Left ventricle myocardium inferior (tissue), 1 donor: ENCODE results near the gene VGLL3. TPM values are rescaled to one million over a fixed set of nuclear protein-coding genes. Genes with fewer than 3 reads are reported as not detected.
A peak's percentile ranks its signal among the peaks of the same experiment; 100 is the strongest.

Experiments used
- DNase-seq: peaks from one replicate; pipeline ENCODE4 v3.0.0-alpha.2; 2020
- H3K27ac ChIP-seq: fragments of 200-600 bp; replicated peaks from 2 replicates; pipeline ENCODE4 v1.8.0; 2021
- H3K27me3 ChIP-seq: fragments of 200-600 bp; 2 replicates; pipeline ENCODE4 v1.8.0; 2021; ENCODE audit warnings: low read depth
- H3K36me3 ChIP-seq: fragments of 200-600 bp; 2 replicates; pipeline ENCODE4 v1.8.0; 2021
- H3K4me1 ChIP-seq: fragments of 200-600 bp; 2 replicates; pipeline ENCODE4 v1.8.0; 2021
- H3K4me3 ChIP-seq: fragments of 200-600 bp; 2 replicates; pipeline ENCODE4 v1.8.0; 2021; ENCODE audit warnings: mild to moderate bottlenecking, moderate library complexity
- H3K9me3 ChIP-seq: fragments of 200-600 bp; replicated peaks from 2 replicates; pipeline ENCODE4 v1.8.0; 2021
- intact Hi-C: fragments of 100-400 bp; cut with micrococcal nuclease; formaldehyde crosslinking; loops from one replicate; pipeline ENCODE4 v1.11.0; 2022
- total RNA-seq: library from RNA; stranded (reverse); fragmentation: NEBNext Ultra II Directional; extraction: Animal tissue kit (Norgen Biotek cat#: 25700); gene quantifications from one replicate; pipeline ENCODE4 v1.2.1, GENCODE V29; 2021
- TF ChIP-seq, protein P1 (sequence below): fragments of 200-600 bp; IDR thresholded peaks from 2 replicates; pipeline ENCODE4 v1.8.0; 2021; ENCODE audit warnings: antibody characterized with exemption, mild to moderate bottlenecking, borderline replicate concordance
- donor health status: DM: no; HTN: yes; CAD: no; lungs with severe emphysema.

VGLL3 gene
- total RNA-seq, 1 donor from 2014 or later = 4.0 TPM

DNA sequence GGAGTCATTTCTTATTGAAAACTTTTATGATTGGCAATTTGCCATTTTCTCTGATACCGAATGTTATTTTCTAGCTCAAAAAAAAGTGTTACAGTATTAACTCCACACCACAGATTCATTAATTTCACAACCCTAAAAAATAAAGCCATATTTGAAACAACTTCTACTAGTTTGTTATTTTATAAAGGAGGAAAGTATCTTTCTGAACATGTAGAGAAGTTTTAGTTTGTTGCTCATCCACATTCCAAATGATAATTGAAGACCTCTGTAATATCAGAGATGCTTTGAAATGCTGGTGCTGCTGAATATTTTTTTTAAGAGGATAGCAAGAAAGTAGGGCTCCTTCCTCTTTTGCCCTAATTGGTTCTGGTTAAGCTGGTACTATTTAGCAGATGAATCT is 1.9 kb downstream of the VGLL3 start:
- TF ChIP-seq, protein P1, sequence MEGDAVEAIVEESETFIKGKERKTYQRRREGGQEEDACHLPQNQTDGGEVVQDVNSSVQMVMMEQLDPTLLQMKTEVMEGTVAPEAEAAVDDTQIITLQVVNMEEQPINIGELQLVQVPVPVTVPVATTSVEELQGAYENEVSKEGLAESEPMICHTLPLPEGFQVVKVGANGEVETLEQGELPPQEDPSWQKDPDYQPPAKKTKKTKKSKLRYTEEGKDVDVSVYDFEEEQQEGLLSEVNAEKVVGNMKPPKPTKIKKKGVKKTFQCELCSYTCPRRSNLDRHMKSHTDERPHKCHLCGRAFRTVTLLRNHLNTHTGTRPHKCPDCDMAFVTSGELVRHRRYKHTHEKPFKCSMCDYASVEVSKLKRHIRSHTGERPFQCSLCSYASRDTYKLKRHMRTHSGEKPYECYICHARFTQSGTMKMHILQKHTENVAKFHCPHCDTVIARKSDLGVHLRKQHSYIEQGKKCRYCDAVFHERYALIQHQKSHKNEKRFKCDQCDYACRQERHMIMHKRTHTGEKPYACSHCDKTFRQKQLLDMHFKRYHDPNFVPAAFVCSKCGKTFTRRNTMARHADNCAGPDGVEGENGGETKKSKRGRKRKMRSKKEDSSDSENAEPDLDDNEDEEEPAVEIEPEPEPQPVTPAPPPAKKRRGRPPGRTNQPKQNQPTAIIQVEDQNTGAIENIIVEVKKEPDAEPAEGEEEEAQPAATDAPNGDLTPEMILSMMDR = no peak
- Histone ChIP-seq H3K9me3 (no peaks in the 10 kb centered on the region), H3K27me3 (peaks cover 40% of the 10 kb centered on the region), H3K4me3 (peak overlapping the region; percentile 71), H3K4me1 (peaks cover 16% of the 10 kb centered on the region), H3K27ac (peak overlapping the region; percentile 83), H3K36me3 (no peaks in the 10 kb centered on the region)
- intact Hi-C loops = no loop called here
- DNase-seq = no peak

DNA sequence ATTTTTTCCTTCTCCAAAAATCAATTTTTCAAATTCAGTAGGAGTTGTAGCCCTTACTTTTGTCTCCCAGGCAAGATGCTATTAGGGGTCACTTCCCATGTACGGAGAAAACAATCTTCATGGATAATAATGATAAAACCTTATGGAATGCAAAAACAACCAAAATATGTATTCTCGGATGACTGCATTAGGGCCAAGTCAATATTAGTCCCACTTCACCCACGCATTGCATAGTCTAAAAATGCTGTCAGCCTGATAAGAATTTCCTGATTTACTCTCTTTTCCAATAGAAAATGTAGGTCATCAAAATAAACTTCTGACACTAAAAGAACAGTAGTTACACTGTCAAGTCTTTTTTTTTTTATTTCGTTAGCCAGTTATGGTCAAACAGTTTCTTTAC is 2.7 kb downstream of the VGLL3 start:
- no peak for DNase-seq
- H3K27me3 ChIP-seq = peaks cover 40% of the 10 kb centered on the region
- peaks cover 16% of the 10 kb centered on the region for H3K4me1 ChIP-seq
- intact Hi-C loops = no loop called here
- H3K9me3 ChIP-seq = no peaks in the 10 kb centered on the region
- H3K36me3 ChIP-seq = no peaks in the 10 kb centered on the region
- TF ChIP-seq, protein P1 = no peak
- H3K4me3 ChIP-seq = peak overlapping the region; percentile 71
- H3K27ac ChIP-seq = peak overlapping the region; percentile 83

DNA sequence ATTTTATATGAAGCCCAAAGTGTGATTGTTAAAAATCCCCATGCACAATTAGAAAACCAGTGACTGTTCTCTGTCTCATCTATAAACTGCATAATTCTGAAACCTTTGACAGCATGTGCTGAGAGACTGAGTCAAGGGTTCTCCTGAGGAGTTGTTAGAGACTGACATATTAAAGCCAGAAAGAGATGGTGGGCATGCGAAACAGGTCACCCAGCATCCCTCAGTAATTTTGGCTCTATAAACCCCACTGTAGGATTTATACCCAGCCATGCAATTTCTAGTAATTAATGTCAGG is 3.6 kb downstream of the VGLL3 start:
- Histone ChIP-seq H3K4me3 (peak overlapping the region; percentile 71), H3K4me1 (peaks cover 16% of the 10 kb centered on the region), H3K27ac (peak overlapping the region; percentile 83), H3K36me3 (no peaks in the 10 kb centered on the region), H3K27me3 (peaks cover 40% of the 10 kb centered on the region), H3K9me3 (no peaks in the 10 kb centered on the region)
- intact Hi-C loops = no loop called here
- no peak for DNase-seq
- TF ChIP-seq, protein P1 = no peak

DNA sequence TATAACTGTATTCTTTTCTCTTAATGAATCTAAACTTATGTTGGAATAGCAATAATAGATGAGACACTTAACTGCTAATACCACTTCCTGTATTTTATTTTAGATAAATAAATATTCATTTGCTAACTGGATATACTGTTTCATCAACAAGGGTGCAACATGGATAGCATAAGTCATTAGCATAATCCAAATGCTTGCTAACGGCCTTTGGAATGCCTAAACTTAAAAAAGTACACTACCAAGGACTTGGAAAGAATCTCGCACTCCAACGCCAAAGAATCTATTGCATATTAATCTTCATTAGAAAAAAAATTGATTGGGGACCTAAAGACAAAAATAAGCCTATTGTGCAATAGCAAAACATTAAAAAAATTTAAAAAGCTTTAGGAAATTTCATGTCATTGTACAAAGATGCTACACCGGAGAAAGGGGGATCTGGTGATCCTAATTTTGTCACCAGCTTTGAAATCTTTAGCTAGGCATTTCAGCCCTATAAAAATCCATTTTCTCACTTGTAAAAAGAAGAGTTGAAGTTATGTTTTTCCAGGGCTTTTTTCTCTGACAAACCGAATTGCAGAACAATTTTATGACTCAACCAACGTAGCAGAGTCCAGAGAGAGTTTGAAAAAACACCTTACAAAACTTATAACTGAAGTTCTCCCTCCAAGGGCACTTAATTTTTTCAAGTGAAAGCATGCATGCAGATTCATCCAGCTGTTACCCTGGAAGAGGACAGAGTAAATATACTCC is 4.1 kb downstream of the VGLL3 start:
- TF ChIP-seq, protein P1 = no peak
- DNase-seq = no peak
- Histone ChIP-seq H3K27ac (peak overlapping the region; percentile 83), H3K4me3 (peak overlapping the region; percentile 71), H3K4me1 (peaks cover 16% of the 10 kb centered on the region), H3K27me3 (peaks cover 37% of the 10 kb centered on the region), H3K36me3 (no peaks in the 10 kb centered on the region), H3K9me3 (no peaks in the 10 kb centered on the region)
- intact Hi-C loops = no loop called here

DNA sequence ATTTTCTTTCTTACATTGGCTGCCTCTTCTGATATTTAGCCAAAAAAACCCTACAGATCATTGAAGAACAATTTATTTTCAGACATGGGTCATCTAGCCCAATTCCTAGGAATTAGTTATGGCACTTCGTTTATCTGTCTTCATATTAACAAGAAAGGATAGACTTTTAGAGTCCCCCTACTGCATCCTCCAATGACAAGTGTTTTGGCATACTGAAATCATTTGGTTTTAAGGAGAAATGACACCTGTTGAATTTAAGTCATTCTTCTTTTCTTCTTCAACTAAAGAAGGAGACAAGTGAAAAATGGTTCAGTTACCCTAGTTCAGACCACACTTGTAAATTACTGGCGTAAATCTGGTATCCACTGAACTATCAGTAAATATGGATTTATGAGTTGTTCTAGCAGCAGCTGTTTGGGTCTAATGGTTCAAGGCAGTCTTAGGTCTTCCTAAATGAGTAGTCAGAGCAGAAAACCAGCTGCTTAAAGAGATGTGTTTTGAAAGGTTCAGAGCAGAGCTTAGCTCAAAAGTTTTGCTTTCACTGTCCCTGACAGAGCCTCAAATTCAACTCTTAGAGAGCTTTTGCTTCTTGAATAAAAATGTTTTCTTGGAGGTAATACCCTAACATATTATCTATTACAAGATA is 5.6 kb downstream of the VGLL3 start:
- TF ChIP-seq, protein P1 = no peak
- H3K9me3 ChIP-seq = no peaks in the 10 kb centered on the region
- peaks cover 23% of the 10 kb centered on the region for H3K27me3 ChIP-seq
- no peak for DNase-seq
- H3K4me3 ChIP-seq = no peak overlapping the region
- peak overlapping the region; percentile 69 for H3K27ac ChIP-seq
- H3K36me3 ChIP-seq = no peaks in the 10 kb centered on the region
- intact Hi-C loops = no loop called here
- H3K4me1 ChIP-seq = peaks cover 3% of the 10 kb centered on the region
